ENCODE data around the gene TNXB.
"Not testable (repeated sequence)": the region's sequence is repeated elsewhere in the genome, so short reads cannot be mapped to it uniquely, and the experiment has no call there.

- TF ChIP-seq POLR2A (IDR thresholded peaks at IDR 0.05; ENCODE audit: low read length); GATA1 (IDR thresholded peaks at IDR 0.05; ENCODE audit: low read depth, low read length): not testable (repeated sequence)
Observed at GRCh38 chr6:32049149-32049548, 60.0 kb downstream of the TNXB start.

Measured in erythroblast (primary cell).